Stimulated activated CD4-positive, alpha-beta T cell treated with anti-CD3 and anti-CD28 coated beads, Interleukin-12 subunit alpha, Interleukin-12 subunit beta, amount 100 ng/mL, for 48 hours (primary cell): ENCODE data around the gene PRR5L.

Experiments used
- DNase-seq, 3 donors: peaks; one replicate each; pipeline ENCODE4 v3.0.0-alpha.2; 2020; ENCODE audit warnings: low read depth in 2 of 3, low spot score in 1 of 3

The PRR5L gene

DNA sequence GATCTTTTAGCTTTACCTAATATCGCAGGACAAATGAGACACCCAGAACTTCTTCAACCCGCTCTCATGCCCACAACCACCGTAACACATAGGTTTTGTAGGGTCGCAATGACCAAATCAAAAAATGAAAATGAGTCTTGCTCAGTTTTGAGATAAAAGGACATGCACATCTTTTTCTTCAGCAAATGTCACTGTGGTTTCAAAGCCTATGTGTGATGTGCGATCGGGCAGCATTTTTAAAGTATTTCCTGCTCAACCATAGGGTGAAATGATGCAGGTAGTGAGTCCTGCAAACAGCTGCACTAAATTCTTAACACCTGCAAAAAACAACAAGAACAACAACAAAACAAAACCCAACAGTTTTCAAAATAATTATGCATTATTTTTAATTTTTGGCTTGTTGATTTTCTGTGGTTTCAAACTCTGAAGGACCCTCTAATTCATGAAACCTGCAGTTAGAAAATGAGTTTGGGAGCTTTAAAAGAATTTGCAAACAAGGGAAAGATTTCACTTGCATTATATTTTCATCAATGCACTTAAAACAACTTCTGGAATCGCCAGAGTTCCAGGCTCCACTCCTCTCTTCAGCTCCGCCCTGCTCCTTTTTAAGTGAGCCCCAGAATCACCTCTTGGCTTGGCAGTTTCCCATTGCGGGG, 79.4 kb downstream of the PRR5L start:
- DNase-seq, result no peak

GRCh38 chr11:36376009-36376887, 80.2 kb downstream of the PRR5L start:
- DNase-seq, result no peak

- peak in 1 of 3 donors; percentile 50 for DNase-seq
Measured at GRCh38 chr11:36376888-36377758, 81.0 kb downstream of the PRR5L start.

DNA sequence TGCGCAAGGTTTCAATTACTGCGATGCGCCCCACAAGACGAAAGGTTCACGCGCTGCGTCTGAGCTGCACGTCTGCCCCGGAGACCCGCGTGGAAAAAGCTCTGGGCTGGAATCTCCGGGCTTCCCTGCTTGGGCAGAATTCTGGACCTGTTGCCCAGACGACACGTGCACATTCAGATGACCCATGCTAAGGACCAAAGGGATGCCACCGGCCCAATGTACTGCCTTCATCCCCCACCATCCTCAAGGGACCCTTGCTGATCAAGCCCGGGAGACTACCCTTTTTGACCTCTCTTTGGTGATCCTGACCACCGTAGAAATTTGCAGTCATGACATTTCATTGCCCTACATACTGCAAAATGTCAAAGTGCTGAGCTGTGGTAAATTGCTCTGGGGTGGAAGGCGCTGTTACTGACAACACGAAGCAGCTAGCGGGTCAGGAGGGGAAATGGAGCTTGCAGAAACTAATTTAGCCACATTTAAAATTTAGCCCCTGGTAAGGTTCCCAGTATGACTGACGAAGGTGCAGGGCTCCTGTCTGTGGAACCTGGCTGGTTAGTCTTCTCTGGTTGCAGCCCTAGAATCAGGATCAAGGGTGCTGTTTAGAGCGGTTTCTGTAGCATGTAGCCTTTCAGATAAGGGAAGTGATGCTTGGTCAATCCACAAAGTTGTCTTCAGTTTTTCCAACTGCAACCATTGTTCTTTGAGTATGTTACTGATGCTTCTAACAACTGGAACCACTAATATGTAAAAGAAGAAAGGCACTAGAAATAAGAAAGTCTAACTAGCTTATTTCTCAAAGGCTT, 81.9 kb downstream of the PRR5L start:
- DNase-seq, result no peak

DNA sequence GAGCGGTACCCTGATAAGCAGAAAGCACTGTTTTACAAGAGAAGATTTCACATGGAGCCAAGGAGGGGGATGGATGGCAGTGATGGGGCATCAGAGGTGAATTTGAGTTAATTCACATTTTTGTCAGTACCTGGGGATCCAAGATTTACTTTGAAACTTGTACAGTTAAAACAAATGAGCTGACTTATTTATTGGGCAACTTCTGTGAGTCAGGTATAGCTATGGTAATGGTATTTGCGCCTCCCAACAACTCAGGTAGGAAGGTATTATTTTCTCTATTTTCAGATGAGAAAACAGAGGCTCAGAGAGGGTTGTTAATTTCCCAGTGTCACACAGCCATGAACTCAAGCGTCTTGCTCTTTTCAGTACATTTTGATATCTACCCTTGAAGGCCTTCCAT, 83.6 kb downstream of the PRR5L start:
- no peak for DNase-seq

- DNase-seq, result no peak
Measured at GRCh38 chr11:36380296-36381014, 84.4 kb downstream of the PRR5L start.

GRCh38 chr11:36381015-36381360, 84.9 kb downstream of the PRR5L start:
- DNase-seq, result no peak

DNA sequence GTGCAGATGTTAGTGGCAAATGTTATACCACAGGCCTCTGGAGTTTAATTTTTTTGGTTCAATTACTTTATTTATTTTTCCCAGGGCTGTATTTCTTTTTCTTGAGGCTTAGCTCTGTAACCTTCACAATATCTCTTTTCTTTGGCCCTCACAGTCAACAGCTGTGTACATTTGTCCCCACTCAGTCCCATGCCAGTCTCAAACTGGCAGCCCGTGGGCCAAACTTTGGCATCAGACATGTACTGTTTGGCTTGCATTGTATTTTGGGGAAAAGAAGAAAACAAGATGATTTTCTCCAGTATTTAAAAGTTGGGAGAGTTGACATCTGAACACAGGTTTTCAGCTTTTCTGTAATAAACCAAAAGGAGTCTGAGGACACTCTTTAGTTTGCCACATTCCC, 87.1 kb downstream of the PRR5L start:
- no peak for DNase-seq

- no peak for DNase-seq
Measured at GRCh38 chr11:36385121-36385970, 89.3 kb downstream of the PRR5L start.

DNA sequence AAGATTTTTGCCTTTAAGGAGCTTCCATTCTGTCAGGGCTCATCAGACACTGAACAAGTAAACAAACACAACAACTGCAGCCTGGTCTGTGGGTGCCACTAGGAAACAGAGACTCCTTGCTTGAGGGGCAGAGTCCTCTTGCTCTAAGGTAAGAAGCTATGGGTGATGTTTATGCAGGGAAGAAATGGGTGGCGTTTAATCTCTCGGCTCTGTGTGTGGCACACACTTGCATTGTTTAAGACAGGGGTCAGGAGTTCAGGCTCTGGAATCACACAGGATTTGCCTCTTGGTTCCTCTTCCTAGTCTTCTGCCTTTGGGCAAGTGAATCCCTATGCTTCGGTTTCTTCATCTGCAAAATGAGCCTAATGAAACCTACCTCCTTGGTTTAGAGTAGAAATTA, 90.3 kb downstream of the PRR5L start:
- no peak for DNase-seq

DNA sequence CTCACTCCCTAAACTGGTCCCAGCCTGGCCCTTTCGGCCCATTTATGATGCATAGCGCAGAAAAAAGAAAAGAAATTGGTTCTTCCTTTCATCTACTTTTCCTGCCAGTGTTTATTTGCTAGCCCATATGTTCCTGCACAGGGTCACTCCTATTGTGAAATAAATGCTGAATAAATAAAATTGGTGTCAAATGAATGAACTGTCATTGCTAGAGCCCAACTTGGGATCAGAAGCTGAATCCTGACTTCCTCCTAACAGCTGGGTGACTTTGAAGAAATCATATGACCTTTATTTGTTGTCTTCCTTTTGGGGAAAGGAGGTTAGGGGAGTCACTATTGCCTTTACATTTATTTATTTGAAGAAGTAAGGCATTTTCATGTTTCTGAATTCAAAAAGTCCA, 92.0 kb downstream of the PRR5L start:
- no peak for DNase-seq

DNA sequence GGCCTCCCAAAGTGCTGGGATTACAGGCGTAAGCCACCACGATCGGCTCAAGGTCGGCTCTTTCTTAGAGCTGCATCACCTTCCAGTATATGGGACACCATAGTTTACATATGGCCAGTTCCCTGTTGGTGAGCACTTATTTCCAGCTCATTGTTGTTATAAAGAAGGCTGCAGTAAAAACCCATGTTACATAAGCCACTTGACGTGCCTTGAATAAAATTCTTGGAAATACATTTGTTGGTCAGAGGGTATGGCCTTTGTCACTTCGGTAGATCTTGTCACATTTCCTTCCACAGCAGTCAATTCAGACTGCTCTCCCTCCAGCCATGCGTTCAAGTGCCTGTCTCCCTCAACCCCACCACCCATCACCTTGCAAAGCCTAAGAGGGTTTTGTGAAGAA, 92.9 kb downstream of the PRR5L start:
- no peak for DNase-seq

DNA sequence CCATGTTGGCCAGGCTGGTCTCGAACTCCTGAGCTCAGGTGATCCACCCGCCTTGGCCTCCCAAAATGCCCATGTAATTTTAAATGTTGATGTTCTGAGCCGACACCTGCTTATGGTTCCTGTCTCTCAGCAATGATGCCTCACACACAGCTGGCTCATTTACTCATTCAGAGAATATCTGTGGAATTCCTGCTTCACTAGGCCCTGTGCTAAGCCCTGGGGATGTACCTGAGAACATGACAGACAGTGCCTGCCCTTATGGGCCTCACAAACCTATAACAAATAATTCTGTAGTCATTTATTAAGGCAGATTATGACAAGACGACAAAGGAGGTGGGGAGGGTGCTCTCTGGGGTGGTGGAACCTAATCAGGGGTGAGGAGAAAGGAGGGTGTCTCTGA, 93.7 kb downstream of the PRR5L start:
- DNase-seq, result no peak

- DNase-seq, result no peak
Measured at GRCh38 chr11:36390963-36391471, 94.9 kb downstream of the PRR5L start.

DNA sequence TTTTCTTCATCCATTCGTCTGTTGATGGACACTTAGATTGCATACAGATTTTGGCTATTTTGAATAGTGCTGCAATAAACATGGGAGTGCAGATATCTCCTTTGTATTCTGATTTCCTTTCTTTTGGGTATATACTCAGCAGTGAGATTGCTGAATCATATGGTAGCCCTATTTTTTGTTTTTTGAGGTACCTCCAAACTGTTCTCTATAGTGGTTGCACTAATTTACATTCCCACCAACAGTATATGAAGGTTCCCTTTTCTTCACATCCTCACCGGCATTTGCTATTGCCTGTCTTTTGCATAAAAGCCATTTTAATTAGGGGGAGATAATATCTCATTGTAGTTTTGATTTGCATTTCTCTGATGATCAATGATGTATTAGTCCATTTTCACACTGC, 96.1 kb downstream of the PRR5L start:
- no peak for DNase-seq

- DNase-seq, result no peak
Measured at GRCh38 chr11:36394056-36394455, 98.0 kb downstream of the PRR5L start.

DNA sequence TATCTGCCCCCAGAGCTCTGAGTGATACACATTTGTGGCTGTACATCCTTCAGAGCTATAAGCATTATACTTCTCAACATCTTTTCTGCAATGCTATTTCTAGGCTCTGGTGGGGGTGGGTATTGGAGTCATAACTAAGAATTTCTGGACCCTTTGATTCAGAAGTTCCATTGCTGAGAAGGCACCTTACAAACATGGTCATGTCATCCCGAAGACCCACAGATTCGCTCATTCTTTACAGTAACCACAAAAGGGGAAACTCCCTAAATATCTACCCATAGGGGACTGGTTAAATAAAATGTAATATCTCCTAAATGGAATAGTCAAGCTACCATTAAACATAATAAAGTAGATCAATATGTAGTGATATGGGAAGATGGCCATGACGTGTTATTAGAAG, 98.8 kb downstream of the PRR5L start:
- no peak for DNase-seq

GRCh38 chr11:36395978-36396736, 100.1 kb downstream of the PRR5L start:
- no peak for DNase-seq
